Measurements from ENCODE around the gene SOHLH1.
A peak's percentile ranks its signal among the peaks of the same experiment; 100 is the strongest.
"Not testable (repeated sequence)": the region's sequence is repeated elsewhere in the genome, so short reads cannot be mapped to it uniquely, and the experiment has no call there.

SOHLH1 gene

GRCh38 chr9:135676891-135677290 is 22.4 kb downstream of the SOHLH1 start:
- no peak for DNase-seq

GRCh38 chr9:135674977-135675376 is 24.3 kb downstream of the SOHLH1 start:
- DNase-seq = no peak

GRCh38 chr9:135673941-135674340 is 25.3 kb downstream of the SOHLH1 start:
- no peak for DNase-seq

- DNase-seq = not testable (repeated sequence)
These were observed 26.5 kb downstream of the SOHLH1 start for GRCh38 chr9:135672786-135673185.

- DNase-seq = no peak
These were observed 27.7 kb downstream of the SOHLH1 start for GRCh38 chr9:135671591-135672041.

- DNase-seq = no peak
These were observed 28.3 kb downstream of the SOHLH1 start for GRCh38 chr9:135670721-135671590.

- no peak for DNase-seq
These were observed 29.5 kb downstream of the SOHLH1 start for GRCh38 chr9:135669616-135670285.

- not testable (repeated sequence) for DNase-seq
These were observed 30.3 kb downstream of the SOHLH1 start for GRCh38 chr9:135669018-135669417.

GRCh38 chr9:135667463-135668001 is 31.7 kb downstream of the SOHLH1 start:
- no peak for DNase-seq

- no peak for DNase-seq
These were observed 32.5 kb downstream of the SOHLH1 start for GRCh38 chr9:135666534-135667462.

GRCh38 chr9:135665795-135666189 is 33.5 kb downstream of the SOHLH1 start:
- DNase-seq = no peak

GRCh38 chr9:135664801-135665794 is 34.2 kb downstream of the SOHLH1 start:
- DNase-seq = no peak

GRCh38 chr9:135664266-135664665 is 35.0 kb downstream of the SOHLH1 start:
- no peak for DNase-seq

- no peak for DNase-seq
These were observed 35.4 kb downstream of the SOHLH1 start for GRCh38 chr9:135663857-135664256.

GRCh38 chr9:135663451-135663770 is 35.9 kb downstream of the SOHLH1 start:
- DNase-seq = no peak

- peak; percentile 4 for DNase-seq
These were observed 36.4 kb downstream of the SOHLH1 start, which contains the start of gene LCN9 for GRCh38 chr9:135662758-135663450. Gene LCN9, plus strand, starts transcription at chr9:135663309. Its CDS starts 13 bp downstream, at chr9:135663322.

GRCh38 chr9:135661816-135662560 is 37.3 kb downstream of the SOHLH1 start:
- DNase-seq = no peak

GRCh38 chr9:135660407-135660806 is 38.9 kb downstream of the SOHLH1 start:
- DNase-seq = no peak

GRCh38 chr9:135659252-135659651 is 40.0 kb downstream of the SOHLH1 start:
- no peak for DNase-seq

GRCh38 chr9:135657416-135657815 is 41.9 kb downstream of the SOHLH1 start:
- DNase-seq = no peak
